Ascending aorta (tissue), 2 donors: ENCODE measurements around the gene OOSP1. TPM values are rescaled to one million over a fixed set of nuclear protein-coding genes. Genes with fewer than 3 reads are reported as not detected.

Experiments
- DNase-seq, 2 donors: peaks; one replicate each; pipeline ENCODE4 v3.0.0-alpha.2; 2019; ENCODE audit warnings: low spot score in 2 of 2
- H3K27ac ChIP-seq, 2 donors: fragments of 200-600 bp; sonication (generic); one replicate each; pipeline ENCODE4 v1.5.1; 2016 to 2017; ENCODE audit warnings: mild to moderate bottlenecking in 1 of 2
- H3K27me3 ChIP-seq: fragments of 200-600 bp; sonication (generic); one replicate; pipeline ENCODE4 v1.5.1; 2017
- H3K36me3 ChIP-seq, 2 donors: fragments of 200-600 bp; sonication (generic); one replicate each; pipeline ENCODE4 v1.5.1; 2016
- H3K4me1 ChIP-seq, 2 donors: fragments of 200-600 bp; sonication (generic); one replicate each; pipeline ENCODE4 v1.5.1; 2016 to 2017; ENCODE audit warnings: mild to moderate bottlenecking in 1 of 2
- H3K4me3 ChIP-seq, 2 donors: fragments of 200-600 bp; sonication (generic); one replicate each; pipeline ENCODE4 v1.5.1; 2016 to 2017; ENCODE audit warnings: mild to moderate bottlenecking in 1 of 2
- H3K9me3 ChIP-seq, 2 donors: fragments of 200-600 bp; sonication (generic); one replicate each; pipeline ENCODE4 v1.5.1; 2016
- CTCF ChIP-seq, 3 experiments: fragments of 200-600 bp in 2 of 3; fragments of 450-650 bp in 1 of 3; sonication (generic) in 2 of 3; IDR thresholded peaks; one replicate each; pipeline ENCODE4 v1.5.1; 2016 to 2019; ENCODE audit warnings: antibody characterized with exemption in 3 of 3, mild to moderate bottlenecking in 1 of 3, moderate library complexity in 1 of 3
- intact Hi-C: fragments of 100-400 bp; cut with DNase I; formaldehyde crosslinking; loops from one replicate; pipeline ENCODE4 v1.15.1; 2023
- total RNA-seq: library from RNA; depleted of rRNA; stranded (reverse); fragments of >200 nt; gene quantifications from one replicate; pipeline ENCODE4 v1.1.0, GENCODE V29; 2016

The OOSP1 gene
- total RNA-seq, 1 donor from 2014 or later = not detected

GRCh38 chr11:59963733-59964132 is 25.5 kb downstream of the OOSP1 start, which contains the start of gene OOSP4A:
TSS of gene OOSP4A (plus strand) at chr11:59964033. CDS start at chr11:59964033, 0 bp downstream.
- H3K36me3 ChIP-seq = no peaks in the 10 kb centered on the region
- H3K27ac ChIP-seq = no peak within 1 kb of the TSS
- H3K4me1 ChIP-seq = no peaks in the 10 kb centered on the region
- intact Hi-C loops = no loop called here
- no peak for DNase-seq
- no peak within 1 kb of the TSS for H3K4me3 ChIP-seq
- no peak for TF ChIP-seq CTCF (IDR thresholded peaks at IDR 0.05)
- H3K27me3 ChIP-seq = no peaks in the 10 kb centered on the region
- no peaks in the 10 kb centered on the region for H3K9me3 ChIP-seq

GRCh38 chr11:59965424-59965823 is 27.2 kb downstream of the OOSP1 start:
- H3K27ac ChIP-seq = no peak overlapping the region
- no peak for DNase-seq
- no peaks in the 10 kb centered on the region for H3K4me1 ChIP-seq
- no peak overlapping the region for H3K4me3 ChIP-seq
- no peaks in the 10 kb centered on the region for H3K27me3 ChIP-seq
- H3K9me3 ChIP-seq = no peaks in the 10 kb centered on the region
- TF ChIP-seq CTCF (IDR thresholded peaks at IDR 0.05) = no peak
- intact Hi-C loops = no loop called here
- H3K36me3 ChIP-seq = no peaks in the 10 kb centered on the region

- Histone ChIP-seq H3K4me1 (no peaks in the 10 kb centered on the region), H3K4me3 (no peak overlapping the region), H3K27ac (no peak overlapping the region), H3K9me3 (no peaks in the 10 kb centered on the region), H3K36me3 (no peaks in the 10 kb centered on the region), H3K27me3 (no peaks in the 10 kb centered on the region)
- no peak for TF ChIP-seq CTCF (IDR thresholded peaks at IDR 0.05)
- intact Hi-C loops = no loop called here
- DNase-seq = no peak
Observed at GRCh38 chr11:59966201-59966600, 28.0 kb downstream of the OOSP1 start.

GRCh38 chr11:59967677-59968394 is 29.6 kb downstream of the OOSP1 start:
- H3K9me3 ChIP-seq = no peaks in the 10 kb centered on the region
- H3K27ac ChIP-seq = no peak overlapping the region
- no peak for TF ChIP-seq CTCF (IDR thresholded peaks at IDR 0.05)
- intact Hi-C loops = no loop called here
- no peaks in the 10 kb centered on the region for H3K4me1 ChIP-seq
- no peak for DNase-seq
- no peaks in the 10 kb centered on the region for H3K27me3 ChIP-seq
- no peaks in the 10 kb centered on the region for H3K36me3 ChIP-seq
- H3K4me3 ChIP-seq = no peak overlapping the region

- no peaks in the 10 kb centered on the region for H3K4me1 ChIP-seq
- no peaks in the 10 kb centered on the region for H3K9me3 ChIP-seq
- DNase-seq = no peak
- H3K27ac ChIP-seq = no peak overlapping the region
- H3K4me3 ChIP-seq = no peak overlapping the region
- H3K27me3 ChIP-seq = no peaks in the 10 kb centered on the region
- no peaks in the 10 kb centered on the region for H3K36me3 ChIP-seq
- intact Hi-C loops = no loop called here
- TF ChIP-seq CTCF (IDR thresholded peaks at IDR 0.05) = no peak
Observed at GRCh38 chr11:59968395-59968783, 30.2 kb downstream of the OOSP1 start.
